AG10803 (cell line): ENCODE data around the gene CLCF1.

Experiments used
- DNase-seq: peaks from one replicate; pipeline ENCODE4 v3.0.0; 2010; ENCODE audit warnings: low read depth
- H3K4me3 ChIP-seq: 2 replicates; pipeline ENCODE4 v1.5.1; 2011; ENCODE audit warnings: mild to moderate bottlenecking, low read length, control low read depth
- CTCF ChIP-seq: conservative IDR thresholded peaks from 2 replicates; pipeline ENCODE4 v1.5.1; 2011; ENCODE audit warnings: mild to moderate bottlenecking, low read length, control low read depth, inconsistent platforms

CLCF1 gene

DNA sequence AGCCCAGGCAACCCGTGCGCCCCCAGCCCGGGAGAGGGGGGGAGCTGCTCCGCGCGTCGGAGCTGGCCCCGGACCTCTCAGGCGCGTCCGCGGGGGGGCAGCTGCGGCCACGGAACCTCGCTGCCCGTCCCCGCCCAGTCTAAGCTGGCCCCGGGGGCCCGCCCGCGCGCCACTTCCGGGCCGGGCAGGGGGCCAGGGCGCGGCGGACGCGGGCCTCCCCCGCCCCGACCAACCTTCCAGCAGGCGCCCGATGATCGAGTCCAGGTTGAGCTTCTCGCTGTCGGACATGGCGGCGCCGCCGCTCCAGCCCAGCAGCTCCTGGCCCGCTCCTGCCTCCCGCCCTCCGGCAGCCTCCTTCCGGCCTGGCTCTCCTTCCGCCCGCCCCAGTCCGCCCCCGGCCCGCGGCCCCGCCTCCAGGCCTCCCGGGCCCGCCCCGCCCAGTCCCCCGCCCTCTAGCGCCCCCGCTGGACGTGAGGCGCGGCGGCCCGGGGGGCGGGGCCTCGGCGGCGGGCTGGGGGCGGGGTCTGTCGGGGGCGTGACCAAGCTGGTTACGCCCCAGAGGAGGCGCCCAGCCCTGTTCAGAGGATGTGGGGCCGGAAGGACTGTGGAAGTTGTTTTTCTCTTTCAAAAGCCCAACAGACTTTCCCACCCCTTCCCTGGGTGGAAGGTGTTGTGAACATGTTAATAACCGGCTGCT, 28.2 kb upstream of the CLCF1 start, which contains the start of gene PPP1CA:
TSS of gene PPP1CA (minus strand) at position 364 of the 697 bp plus-strand sequence. CDS start at position 288, 76 bp downstream.
- peak within 1 kb of the TSS; percentile 88 for H3K4me3 ChIP-seq
- peak; percentile 87 for DNase-seq
- TF ChIP-seq CTCF = no peak

- H3K4me3 ChIP-seq = peak overlapping the region; percentile 88
- no peak for TF ChIP-seq CTCF
- DNase-seq = no peak
These were observed 27.6 kb upstream of the CLCF1 start for GRCh38 chr11:67400942-67401494.

- no peak for DNase-seq
- no peak for TF ChIP-seq CTCF
- peak overlapping the region; percentile 88 for H3K4me3 ChIP-seq
These were observed 27.0 kb upstream of the CLCF1 start for GRCh38 chr11:67400251-67400941.

DNA sequence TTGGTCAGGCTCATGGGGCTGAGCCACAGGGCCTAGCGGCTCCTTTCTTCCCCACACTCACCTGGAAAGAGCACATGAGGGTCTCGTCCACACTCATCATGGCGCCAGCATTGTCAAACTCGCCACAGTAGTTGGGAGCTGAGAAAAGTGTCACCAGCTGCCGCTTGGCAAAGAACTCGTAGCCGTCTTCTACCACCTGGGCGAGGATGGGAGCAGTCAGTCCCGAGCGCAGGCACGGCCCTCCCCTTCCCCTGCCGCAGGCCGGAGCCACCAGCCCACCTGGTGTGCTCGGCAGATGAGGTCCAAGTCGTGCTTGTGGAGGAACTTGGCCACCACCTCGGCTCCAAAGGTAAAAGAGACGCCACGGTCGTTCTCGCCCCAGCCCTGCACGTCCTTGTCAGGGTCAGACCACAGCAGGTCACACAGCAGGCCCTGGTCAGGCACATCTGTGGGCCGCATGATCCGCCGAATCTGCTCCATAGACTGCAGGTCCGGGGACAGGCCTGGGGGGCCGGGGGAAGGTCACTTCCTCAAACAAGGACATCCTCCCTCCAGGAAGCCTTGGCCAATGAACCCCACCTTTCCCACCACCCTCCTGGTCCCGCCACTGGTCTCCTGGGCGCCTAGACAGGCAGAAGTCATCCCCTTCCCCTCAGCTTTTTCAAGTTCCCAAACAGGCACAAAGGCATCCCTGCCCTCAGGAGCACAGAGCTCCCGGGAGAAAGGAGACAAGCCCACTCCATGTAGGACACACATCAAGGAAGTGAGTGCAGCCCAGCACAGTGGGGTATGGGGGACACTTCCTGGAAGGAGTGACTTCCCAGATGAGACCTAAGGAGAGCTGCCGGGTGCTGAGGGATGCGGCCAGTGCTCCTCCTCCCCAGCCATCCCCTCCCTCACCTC, 25.5 kb upstream of the CLCF1 start:
- no peak for DNase-seq
- TF ChIP-seq CTCF = no peak
- H3K4me3 ChIP-seq = no peak overlapping the region; the same call in 1 of the 2 replicates

- DNase-seq = no peak
- no peak overlapping the region for H3K4me3 ChIP-seq
- TF ChIP-seq CTCF = no peak
These were observed 24.7 kb upstream of the CLCF1 start for GRCh38 chr11:67397986-67398660.

DNA sequence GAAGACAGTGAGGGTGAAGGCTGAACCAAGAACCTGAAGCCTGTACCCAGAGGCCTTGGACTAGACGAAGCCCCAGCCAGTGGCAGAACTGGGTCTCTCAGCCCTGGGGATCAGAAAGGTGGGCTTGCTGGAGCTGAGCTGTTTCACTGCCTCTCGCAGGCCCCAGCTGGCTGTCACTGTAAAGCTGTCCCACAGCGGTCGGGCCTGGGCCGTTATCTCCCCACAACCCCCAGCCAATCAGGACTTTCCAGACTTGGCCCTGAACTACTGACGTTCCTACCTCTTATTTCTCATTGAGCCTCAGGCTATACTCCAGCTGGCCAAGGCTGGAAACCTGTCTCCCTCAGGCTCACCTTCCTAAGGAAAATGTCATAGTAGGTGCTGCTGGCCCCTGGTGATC, 24.1 kb upstream of the CLCF1 start:
- no peak for TF ChIP-seq CTCF
- DNase-seq = no peak
- no peak overlapping the region for H3K4me3 ChIP-seq
